Measurements from ENCODE around the gene TAPT1.

TAPT1 gene

GRCh38 chr4:16168144-16168543 is 58.1 kb downstream of the TAPT1 start:
- CTCF ChIA-PET, result no interaction called here
- DNase-seq (ENCODE audit: extremely low spot score), result no peak
- TF ChIP-seq PKNOX1 (IDR thresholded peaks at IDR 0.05), result no peak
- no peak for TF ChIP-seq L3MBTL2 (conservative IDR thresholded peaks at IDR 0.05)
- TF ChIP-seq FOXM1 (IDR thresholded peaks at IDR 0.05; ENCODE audit: borderline replicate concordance), result no peak
- no peak for TF ChIP-seq CTBP1 (IDR thresholded peaks at IDR 0.05; ENCODE audit: borderline replicate concordance)
- no peak for TF ChIP-seq SUZ12 (IDR thresholded peaks at IDR 0.05)
- TF ChIP-seq HDGF (IDR thresholded peaks at IDR 0.05; ENCODE audit: borderline replicate concordance), result no peak
- TF ChIP-seq ZNF384 (IDR thresholded peaks at IDR 0.05), result no peak
- no peak for TF ChIP-seq FOXA1 (IDR thresholded peaks at IDR 0.05)
- TF ChIP-seq SP1 (IDR thresholded peaks at IDR 0.05), result no peak
- TF ChIP-seq ARNT (IDR thresholded peaks at IDR 0.05), result no peak
- TF ChIP-seq BHLHE40 (IDR thresholded peaks at IDR 0.05; ENCODE audit: borderline replicate concordance), result no peak
- TF ChIP-seq NFRKB (IDR thresholded peaks at IDR 0.05), result no peak
- TF ChIP-seq FOXK2 (IDR thresholded peaks at IDR 0.05), result no peak
- POLR2A ChIA-PET, result no interaction called here

GRCh38 chr4:16165931-16166330 is 60.3 kb downstream of the TAPT1 start:
- DNase-seq (ENCODE audit: extremely low spot score), result no peak
- ChIA-PET CTCF (no interaction called here), POLR2A (no interaction called here)
- no peak for TF ChIP-seq BHLHE40 (IDR thresholded peaks at IDR 0.05; ENCODE audit: borderline replicate concordance)
- no peak for TF ChIP-seq ZNF384 (IDR thresholded peaks at IDR 0.05)
- TF ChIP-seq FOXM1 (IDR thresholded peaks at IDR 0.05; ENCODE audit: borderline replicate concordance), result no peak
- TF ChIP-seq SUZ12 (IDR thresholded peaks at IDR 0.05), result no peak
- no peak for TF ChIP-seq PKNOX1 (IDR thresholded peaks at IDR 0.05)
- no peak for TF ChIP-seq FOXA1 (IDR thresholded peaks at IDR 0.05)
- TF ChIP-seq CTBP1 (IDR thresholded peaks at IDR 0.05; ENCODE audit: borderline replicate concordance), result no peak
- TF ChIP-seq NFRKB (IDR thresholded peaks at IDR 0.05), result no peak
- no peak for TF ChIP-seq L3MBTL2 (conservative IDR thresholded peaks at IDR 0.05)
- no peak for TF ChIP-seq FOXK2 (IDR thresholded peaks at IDR 0.05)
- TF ChIP-seq LEF1 (IDR thresholded peaks at IDR 0.05; ENCODE audit: borderline replicate concordance), result no peak
- no peak for TF ChIP-seq HDGF (IDR thresholded peaks at IDR 0.05; ENCODE audit: borderline replicate concordance)
- no peak for TF ChIP-seq ARNT (IDR thresholded peaks at IDR 0.05)
- TF ChIP-seq SP1 (IDR thresholded peaks at IDR 0.05), result no peak
- TF ChIP-seq ELF4 (IDR thresholded peaks at IDR 0.05), result no peak
- TF ChIP-seq TARDBP (IDR thresholded peaks at IDR 0.05), result no peak

GRCh38 chr4:16162891-16163290 is 63.4 kb downstream of the TAPT1 start:
- POLR2A ChIA-PET, result no interaction called here

GRCh38 chr4:16161851-16162408 is 64.3 kb downstream of the TAPT1 start:
- ChIA-PET POLR2A (no interaction called here), CTCF (no interaction called here)
- DNase-seq (ENCODE audit: extremely low spot score), result no peak
- TF ChIP-seq FOXA1 (IDR thresholded peaks at IDR 0.05), result no peak
- TF ChIP-seq HDGF (IDR thresholded peaks at IDR 0.05; ENCODE audit: borderline replicate concordance), result no peak
- no peak for TF ChIP-seq LEF1 (IDR thresholded peaks at IDR 0.05; ENCODE audit: borderline replicate concordance)
- TF ChIP-seq SP1 (IDR thresholded peaks at IDR 0.05), result no peak
- TF ChIP-seq SUZ12 (IDR thresholded peaks at IDR 0.05), result no peak
- TF ChIP-seq BHLHE40 (IDR thresholded peaks at IDR 0.05; ENCODE audit: borderline replicate concordance), result no peak
- TF ChIP-seq CTBP1 (IDR thresholded peaks at IDR 0.05; ENCODE audit: borderline replicate concordance), result no peak

More at GRCh38 chr4:16162891-16163290, 63.4 kb downstream of the TAPT1 start:
- CTCF ChIA-PET, result interaction anchor here (0.7 kb wide), 1 partner anchor 16 kb away, joined by 3 read pairs; no protein-coding TSS in a partner anchor
- no peak for DNase-seq (ENCODE audit: extremely low spot score)
- TF ChIP-seq ELF4 (IDR thresholded peaks at IDR 0.05), result no peak
- TF ChIP-seq LEF1 (IDR thresholded peaks at IDR 0.05; ENCODE audit: borderline replicate concordance), result no peak
- TF ChIP-seq ZNF384 (IDR thresholded peaks at IDR 0.05), result no peak
- no peak for TF ChIP-seq L3MBTL2 (conservative IDR thresholded peaks at IDR 0.05)
- no peak for TF ChIP-seq TARDBP (IDR thresholded peaks at IDR 0.05)

- no peak for DNase-seq (ENCODE audit: extremely low spot score)
- ChIA-PET CTCF (no interaction called here), POLR2A (no interaction called here)
- TF ChIP-seq LEF1 (IDR thresholded peaks at IDR 0.05; ENCODE audit: borderline replicate concordance) (no peak), FOXK2 (IDR thresholded peaks at IDR 0.05) (no peak)
Observed at GRCh38 chr4:16160457-16160856, 65.8 kb downstream of the TAPT1 start.

- POLR2A ChIA-PET, result no interaction called here
- TF ChIP-seq ARNT (IDR thresholded peaks at IDR 0.05) (no peak), L3MBTL2 (conservative IDR thresholded peaks at IDR 0.05) (no peak), FOXA1 (IDR thresholded peaks at IDR 0.05) (no peak)
- CTCF ChIA-PET, result no interaction called here
- DNase-seq (ENCODE audit: extremely low spot score), result no peak
Observed at GRCh38 chr4:16159286-16159685, 67.0 kb downstream of the TAPT1 start.

GRCh38 chr4:16158504-16158852 is 67.8 kb downstream of the TAPT1 start:
- ChIA-PET CTCF (no interaction called here), POLR2A (no interaction called here)
- no peak for DNase-seq (ENCODE audit: extremely low spot score)
- TF ChIP-seq NFRKB (IDR thresholded peaks at IDR 0.05) (no peak), FOXM1 (IDR thresholded peaks at IDR 0.05; ENCODE audit: borderline replicate concordance) (no peak), SUZ12 (IDR thresholded peaks at IDR 0.05) (no peak), LEF1 (IDR thresholded peaks at IDR 0.05; ENCODE audit: borderline replicate concordance) (no peak), SP1 (IDR thresholded peaks at IDR 0.05) (no peak), ZNF384 (IDR thresholded peaks at IDR 0.05) (no peak), FOXA1 (IDR thresholded peaks at IDR 0.05) (no peak), ELF4 (IDR thresholded peaks at IDR 0.05) (no peak), CTBP1 (IDR thresholded peaks at IDR 0.05; ENCODE audit: borderline replicate concordance) (no peak), ARNT (IDR thresholded peaks at IDR 0.05) (no peak)

Data from HEK293T (cell line).